GM12872 (cell line): Measurements from ENCODE around the gene PNRC1.
A peak's percentile ranks its signal among the peaks of the same experiment; 100 is the strongest.

Experiments
- TF ChIP-seq, protein P1 (sequence below): IDR thresholded peaks from 3 replicates; pipeline ENCODE4 v1.5.1; 2011; ENCODE audit warnings: low read depth, mild to moderate bottlenecking, low read length, moderate library complexity; ENCODE audit not compliant: insufficient read depth

Gene PNRC1

DNA sequence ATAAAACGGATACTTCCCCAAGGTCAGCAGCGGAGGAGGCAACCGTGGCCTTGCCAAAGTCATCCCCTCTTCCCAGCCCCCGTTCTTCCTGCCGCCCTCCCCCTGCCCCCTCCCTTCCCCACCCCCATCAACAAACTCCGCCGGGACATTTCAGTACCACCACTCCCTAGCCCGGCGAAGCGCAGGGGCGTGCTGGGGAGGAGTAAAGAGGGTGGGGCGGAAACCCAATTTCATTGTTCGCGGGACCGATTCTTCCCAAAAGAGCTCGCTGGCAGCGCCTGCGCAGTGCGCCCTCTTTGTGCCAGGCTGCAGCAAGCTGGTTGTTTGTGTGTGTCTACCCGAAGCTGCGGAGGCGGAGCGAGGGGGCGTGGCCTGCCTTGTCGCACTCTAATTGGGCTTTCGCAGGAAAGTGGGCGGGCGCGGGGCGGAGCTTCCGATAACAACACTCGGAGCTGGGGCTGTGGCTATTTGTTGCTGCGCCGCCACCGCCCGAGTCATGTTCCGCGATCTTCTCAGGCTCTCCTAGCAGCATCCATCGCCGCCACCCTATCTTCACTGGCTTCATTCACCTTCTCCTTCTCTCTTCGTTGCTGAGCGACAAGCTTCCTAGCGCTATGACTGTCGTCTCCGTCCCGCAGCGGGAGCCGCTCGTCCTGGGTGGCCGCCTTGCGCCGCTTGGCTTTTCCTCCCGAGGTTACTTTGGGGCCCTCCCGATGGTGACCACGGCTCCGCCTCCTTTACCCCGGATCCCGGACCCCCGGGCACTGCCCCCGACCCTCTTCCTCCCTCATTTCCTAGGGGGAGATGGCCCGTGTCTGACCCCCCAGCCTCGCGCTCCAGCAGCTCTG is at the start of gene PNRC1:
Gene PNRC1, plus strand, starts transcription at position 471 of the 848 bp plus-strand sequence. Its CDS starts 144 bp downstream, at position 615.
- TF ChIP-seq, protein P1, sequence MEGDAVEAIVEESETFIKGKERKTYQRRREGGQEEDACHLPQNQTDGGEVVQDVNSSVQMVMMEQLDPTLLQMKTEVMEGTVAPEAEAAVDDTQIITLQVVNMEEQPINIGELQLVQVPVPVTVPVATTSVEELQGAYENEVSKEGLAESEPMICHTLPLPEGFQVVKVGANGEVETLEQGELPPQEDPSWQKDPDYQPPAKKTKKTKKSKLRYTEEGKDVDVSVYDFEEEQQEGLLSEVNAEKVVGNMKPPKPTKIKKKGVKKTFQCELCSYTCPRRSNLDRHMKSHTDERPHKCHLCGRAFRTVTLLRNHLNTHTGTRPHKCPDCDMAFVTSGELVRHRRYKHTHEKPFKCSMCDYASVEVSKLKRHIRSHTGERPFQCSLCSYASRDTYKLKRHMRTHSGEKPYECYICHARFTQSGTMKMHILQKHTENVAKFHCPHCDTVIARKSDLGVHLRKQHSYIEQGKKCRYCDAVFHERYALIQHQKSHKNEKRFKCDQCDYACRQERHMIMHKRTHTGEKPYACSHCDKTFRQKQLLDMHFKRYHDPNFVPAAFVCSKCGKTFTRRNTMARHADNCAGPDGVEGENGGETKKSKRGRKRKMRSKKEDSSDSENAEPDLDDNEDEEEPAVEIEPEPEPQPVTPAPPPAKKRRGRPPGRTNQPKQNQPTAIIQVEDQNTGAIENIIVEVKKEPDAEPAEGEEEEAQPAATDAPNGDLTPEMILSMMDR, result no peak

DNA sequence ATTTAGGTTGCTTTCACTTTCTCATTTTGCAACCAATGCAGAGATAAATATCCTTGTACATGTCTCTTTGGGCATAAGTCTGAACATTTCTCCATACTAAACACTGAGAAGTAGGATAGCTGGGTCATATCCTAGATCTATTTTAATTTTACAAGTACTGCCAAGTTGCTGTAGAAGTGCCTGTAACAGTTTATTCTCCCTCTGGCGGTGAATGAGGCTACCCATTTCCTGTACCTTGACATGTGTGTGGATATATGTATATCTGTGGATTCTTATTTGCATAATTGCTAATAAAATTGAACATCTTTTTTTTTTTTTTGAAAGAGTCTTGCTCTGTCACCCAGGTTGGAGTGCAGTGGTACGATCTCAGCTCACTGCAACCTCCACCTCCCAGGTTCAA is 48.0 kb upstream of the PNRC1 start:
- TF ChIP-seq, protein P1, result no peak

DNA sequence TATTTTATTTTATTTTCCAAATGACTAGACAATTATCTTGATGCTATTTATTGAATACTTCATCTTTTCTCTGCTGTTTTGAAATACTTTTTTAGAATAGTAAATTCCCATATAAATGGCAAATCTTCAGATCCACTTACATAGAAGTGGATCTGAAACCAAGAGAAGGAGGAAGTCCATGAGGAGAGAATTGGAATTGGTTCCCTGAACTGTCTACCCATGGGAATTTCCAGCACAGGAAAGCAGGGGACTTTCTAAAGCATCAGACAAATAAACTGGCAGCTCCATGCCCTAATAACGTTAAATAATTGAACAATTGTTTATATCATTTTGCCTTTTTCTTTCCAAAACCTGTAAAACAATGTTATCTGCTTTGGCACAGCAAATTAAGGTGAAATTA is 47.1 kb upstream of the PNRC1 start:
- TF ChIP-seq, protein P1, result no peak

DNA sequence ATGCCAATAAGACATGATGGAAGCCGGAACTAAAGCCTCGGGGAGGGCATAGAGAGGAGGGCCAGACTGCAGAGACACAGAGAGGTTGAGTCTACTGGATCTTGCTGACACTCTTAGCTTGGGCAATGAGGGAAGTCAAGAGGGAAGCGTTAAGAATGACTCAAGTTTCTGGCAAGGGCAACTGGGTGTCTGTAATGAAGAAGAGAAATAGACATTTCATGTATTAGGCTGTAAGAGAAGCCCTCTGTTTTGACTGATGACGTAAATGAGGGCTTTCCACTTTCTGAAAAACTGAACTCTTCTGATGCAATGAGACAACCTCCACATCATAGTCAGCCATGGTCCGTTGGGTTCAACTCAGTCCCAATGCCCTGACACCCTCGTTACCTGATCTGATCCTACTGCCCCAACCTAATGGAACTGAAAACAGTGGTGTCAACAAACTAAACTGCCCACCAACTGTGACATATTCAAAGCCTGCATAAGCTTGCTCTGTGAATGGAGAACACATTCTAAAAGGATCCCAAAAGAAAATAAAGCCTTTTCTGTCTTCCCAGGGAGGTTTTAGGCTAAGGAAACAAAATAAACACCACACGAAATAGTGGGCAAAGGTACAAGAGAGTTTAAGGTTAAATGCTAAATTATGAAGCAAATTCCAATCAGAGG is 45.8 kb upstream of the PNRC1 start:
- TF ChIP-seq, protein P1, result no peak

DNA sequence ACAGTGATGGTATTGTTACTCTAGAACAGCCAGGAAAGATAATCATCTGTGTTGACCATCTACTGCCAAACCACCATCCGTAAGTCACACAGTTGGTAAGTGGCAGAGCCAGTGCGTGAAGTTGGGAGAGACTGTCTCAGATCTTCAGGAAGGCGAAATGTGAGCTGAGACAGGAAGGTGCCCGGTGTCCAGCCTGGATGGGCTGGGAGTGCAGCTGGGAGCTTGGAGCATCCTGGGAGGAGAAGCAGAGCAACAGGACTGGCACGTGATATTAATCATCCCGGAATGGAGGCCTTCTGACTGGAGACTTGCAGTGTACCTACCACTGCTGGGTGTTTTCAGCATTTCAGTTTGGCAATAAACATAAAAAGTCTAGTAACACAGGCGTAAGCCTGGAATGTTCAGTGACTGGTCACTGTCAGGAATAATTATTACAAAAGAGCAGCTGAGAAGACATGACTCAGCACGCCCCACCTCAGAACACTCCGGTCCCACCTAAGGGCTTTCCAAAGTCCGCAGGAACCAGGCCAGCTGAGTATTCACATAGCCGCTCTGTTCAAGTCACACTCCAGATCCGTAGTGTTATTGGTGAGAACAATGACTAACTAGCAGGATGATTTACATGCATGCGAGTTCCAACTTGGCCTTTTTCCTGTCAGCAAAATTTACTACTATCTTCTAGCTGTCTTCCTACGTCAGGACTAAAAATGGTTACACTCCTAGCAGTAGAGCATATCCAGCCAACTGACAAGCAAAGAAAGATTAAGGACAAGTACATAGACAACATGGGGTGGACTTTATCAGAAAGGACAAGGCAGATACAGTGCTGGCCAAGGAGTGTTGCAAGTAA is 45.1 kb upstream of the PNRC1 start:
- TF ChIP-seq, protein P1, result no peak

DNA sequence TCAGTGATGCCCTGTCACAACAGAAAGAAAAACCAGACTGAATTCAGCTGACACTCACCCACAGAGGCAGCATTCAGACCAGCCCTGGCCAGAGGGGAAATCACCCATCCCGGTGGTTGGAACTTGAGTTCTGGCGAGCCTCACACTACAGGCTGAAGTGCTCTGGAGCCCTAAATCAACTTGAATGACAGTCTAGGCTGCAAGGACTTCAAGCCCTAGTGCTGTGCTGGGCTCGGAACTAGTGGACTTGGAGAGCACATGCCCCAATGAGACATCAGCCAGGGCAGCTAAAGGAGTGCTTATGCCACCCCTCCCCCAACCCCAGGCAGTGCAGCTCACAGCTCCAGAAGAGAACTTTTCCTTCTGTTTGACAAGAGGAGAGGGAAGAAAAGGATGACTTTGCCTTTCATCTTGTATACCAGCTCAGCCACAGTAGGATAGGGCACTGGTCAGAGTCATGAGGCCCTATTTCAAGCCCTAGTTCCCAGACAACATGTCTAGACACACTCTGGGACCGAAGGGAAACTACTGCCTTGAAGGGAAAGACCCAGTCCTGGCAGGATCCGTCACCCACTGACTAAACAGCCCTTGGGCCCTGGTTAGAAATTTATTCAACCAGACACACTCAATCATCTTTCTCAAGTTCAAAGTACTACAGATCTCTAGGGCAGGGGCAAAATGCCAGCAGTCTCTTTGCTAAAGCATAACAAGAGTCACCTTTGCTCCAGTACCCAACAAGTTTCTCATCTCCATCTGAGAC is 43.2 kb upstream of the PNRC1 start:
- TF ChIP-seq, protein P1, result no peak

DNA sequence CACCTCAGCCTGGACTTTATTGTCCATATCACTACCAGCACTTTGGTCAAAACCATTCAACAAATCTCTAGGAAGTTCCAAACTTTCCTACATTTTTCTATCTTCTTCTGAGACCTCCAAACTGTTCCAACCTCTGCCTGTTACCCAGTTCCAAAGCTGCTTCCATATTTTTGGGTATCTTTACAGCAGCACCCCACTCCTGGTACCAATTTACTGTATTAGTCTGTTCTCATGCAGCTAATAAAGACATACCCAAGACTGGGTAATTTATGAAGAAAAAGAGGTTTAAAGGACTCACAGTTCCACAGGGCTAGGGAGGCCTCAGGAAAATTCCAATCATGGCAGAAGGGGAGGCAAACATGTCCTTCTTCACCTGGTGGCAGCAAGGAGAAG is 42.7 kb upstream of the PNRC1 start:
- TF ChIP-seq, protein P1, result 0 out of 3 replicates have a peak, but pooled peaks have one; percentile 5
